H7 (cell line): Measurements from ENCODE around the gene GNL3L. TPM values are rescaled to one million over a fixed set of nuclear protein-coding genes. Genes with fewer than 3 reads are reported as not detected.
"Not testable (repeated sequence)": the region's sequence is repeated elsewhere in the genome, so short reads cannot be mapped to it uniquely, and the experiment has no call there.

ENCODE experiments used
- DNase-seq: peaks from one replicate; pipeline ENCODE4 v3.0.0; 2012
- H3K27me3 ChIP-seq: 2 replicates; pipeline ENCODE4 v1.6.0; 2011; ENCODE audit warnings: mild to moderate bottlenecking, low read length; ENCODE audit not compliant: control insufficient read depth, insufficient read depth
- H3K36me3 ChIP-seq: replicated peaks from 2 replicates; pipeline ENCODE4 v1.5.1; 2011; ENCODE audit warnings: low read length; ENCODE audit not compliant: control insufficient read depth, insufficient read depth
- H3K4me3 ChIP-seq: 2 replicates; pipeline ENCODE4 v1.5.1; 2011; ENCODE audit warnings: low read depth, mild to moderate bottlenecking, control low read depth, low read length, moderate library complexity; ENCODE audit not compliant: insufficient read depth
- total RNA-seq: library from RNA; depleted of rRNA; stranded (reverse); fragments of >200 nt; shearing (Covaris generic); gene quantifications from 2 replicates; pipeline ENCODE4 v1.2.3, GENCODE V29; 2014

The GNL3L gene
- total RNA-seq, 1 experiment from 2014 or later: 31.9 TPM

DNA sequence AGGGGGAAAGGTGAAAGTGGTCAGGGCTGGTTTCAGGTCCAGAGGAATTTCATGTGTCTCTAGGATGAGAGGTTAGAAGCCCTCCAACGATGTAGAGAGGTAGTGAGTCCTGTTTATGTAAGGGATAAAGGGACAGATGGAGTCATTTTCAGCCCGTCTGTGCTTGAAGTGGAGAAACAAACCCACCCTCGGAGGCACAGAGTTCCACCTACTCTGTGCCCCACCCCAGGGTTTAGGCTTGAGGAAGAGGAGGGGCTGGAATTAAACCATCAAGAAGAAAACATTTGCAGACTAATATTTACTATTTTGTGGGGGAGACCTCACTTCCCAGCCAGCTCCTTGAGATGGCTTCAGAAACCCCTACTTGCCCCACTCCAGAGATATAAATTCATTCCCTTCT is 868 bp upstream of the GNL3L start:
- no peak for DNase-seq
- H3K27me3 ChIP-seq: no peaks in the 10 kb centered on the region
- H3K4me3 ChIP-seq: peak overlapping the region; percentile 55; the same call in 1 of the 2 replicates
- H3K36me3 ChIP-seq: no peaks in the 10 kb centered on the region; the same call in none of the 2 replicates

- no peaks in the 10 kb centered on the region; the same call in none of the 2 replicates for H3K36me3 ChIP-seq
- H3K4me3 ChIP-seq: peak overlapping the region; percentile 63
- no peak for DNase-seq
- H3K27me3 ChIP-seq: no peaks in the 10 kb centered on the region
Observed at GRCh38 chrX:54530357-54530900, 410 bp downstream of the GNL3L start.

DNA sequence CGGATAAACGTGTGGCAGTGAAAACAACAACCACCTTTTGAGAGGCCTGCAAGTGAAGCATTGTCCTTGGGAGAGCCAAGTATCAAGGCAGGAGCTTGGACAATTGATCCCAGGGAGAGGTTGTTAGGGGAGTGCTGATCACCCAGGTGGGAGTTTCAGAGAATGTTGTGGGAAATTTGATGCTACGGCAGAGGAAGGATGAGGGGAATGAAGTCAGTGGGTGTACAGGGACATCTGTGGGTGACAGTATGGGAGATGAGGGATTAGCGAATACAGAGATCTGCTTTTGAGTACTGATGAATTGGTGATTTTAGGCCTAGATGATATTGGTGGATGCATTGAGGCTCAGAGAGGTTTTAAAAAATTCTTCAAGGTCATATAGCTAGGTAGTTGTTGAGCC is 4.3 kb downstream of the GNL3L start:
- H3K36me3 ChIP-seq: peaks cover 4% of the 10 kb centered on the region
- H3K4me3 ChIP-seq: no peak overlapping the region
- no peaks in the 10 kb centered on the region for H3K27me3 ChIP-seq
- no peak for DNase-seq

- H3K36me3 ChIP-seq: peaks cover 22% of the 10 kb centered on the region
- H3K27me3 ChIP-seq: no peaks in the 10 kb centered on the region
- H3K4me3 ChIP-seq: no peak overlapping the region
- no peak for DNase-seq
Observed at GRCh38 chrX:54540289-54540688, 10.3 kb downstream of the GNL3L start.

GRCh38 chrX:54542239-54542638 is 12.2 kb downstream of the GNL3L start:
- not testable (repeated sequence) for H3K4me3 ChIP-seq, H3K27me3 ChIP-seq, DNase-seq
- H3K36me3 ChIP-seq: peaks cover 23% of the 10 kb centered on the region

DNA sequence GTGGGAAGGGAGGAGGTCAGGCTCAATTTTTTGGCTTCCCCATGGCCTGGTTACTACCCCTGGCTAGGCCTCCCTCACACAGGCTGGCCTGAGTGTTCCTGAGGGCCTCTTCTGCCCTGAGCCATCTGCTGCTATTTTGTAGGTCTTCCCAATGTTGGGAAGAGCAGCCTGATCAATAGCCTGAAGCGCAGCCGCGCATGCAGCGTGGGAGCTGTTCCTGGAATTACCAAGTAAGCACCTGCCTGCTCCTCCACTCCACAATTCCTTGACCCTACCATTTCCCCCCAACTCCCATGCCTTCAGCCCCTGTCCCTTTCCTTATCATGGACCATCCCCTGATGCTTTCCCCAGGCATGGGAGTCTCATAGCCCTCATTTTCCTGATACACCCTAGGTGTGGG is 20.8 kb downstream of the GNL3L start:
- no peak for DNase-seq
- no peaks in the 10 kb centered on the region for H3K27me3 ChIP-seq
- H3K4me3 ChIP-seq: no peak overlapping the region
- peaks cover 35% of the 10 kb centered on the region for H3K36me3 ChIP-seq

DNA sequence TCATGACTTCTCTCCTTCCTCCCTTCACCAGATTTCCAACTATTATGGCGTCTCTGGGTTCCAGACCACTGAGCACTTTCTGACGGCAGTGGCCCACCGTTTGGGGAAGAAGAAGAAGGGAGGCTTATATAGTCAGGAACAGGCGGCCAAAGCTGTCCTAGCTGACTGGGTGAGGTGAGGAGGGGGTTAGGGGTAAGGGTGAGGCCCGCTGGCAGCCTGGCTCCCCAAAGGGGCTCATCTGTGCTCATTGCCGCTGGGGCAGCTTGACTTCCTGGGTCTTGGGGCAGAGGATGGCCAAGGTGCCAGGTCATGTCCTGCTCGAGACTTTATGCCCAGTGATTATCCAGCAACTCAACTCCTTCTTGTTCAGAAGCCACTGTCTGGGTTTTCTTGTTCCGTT is 21.8 kb downstream of the GNL3L start:
- DNase-seq: no peak
- H3K27me3 ChIP-seq: no peaks in the 10 kb centered on the region
- peaks cover 34% of the 10 kb centered on the region for H3K36me3 ChIP-seq
- no peak overlapping the region for H3K4me3 ChIP-seq

- H3K4me3 ChIP-seq, H3K27me3 ChIP-seq, DNase-seq: not testable (repeated sequence)
- H3K36me3 ChIP-seq: peaks cover 30% of the 10 kb centered on the region
Observed at GRCh38 chrX:54555006-54555405, 25.0 kb downstream of the GNL3L start.

DNA sequence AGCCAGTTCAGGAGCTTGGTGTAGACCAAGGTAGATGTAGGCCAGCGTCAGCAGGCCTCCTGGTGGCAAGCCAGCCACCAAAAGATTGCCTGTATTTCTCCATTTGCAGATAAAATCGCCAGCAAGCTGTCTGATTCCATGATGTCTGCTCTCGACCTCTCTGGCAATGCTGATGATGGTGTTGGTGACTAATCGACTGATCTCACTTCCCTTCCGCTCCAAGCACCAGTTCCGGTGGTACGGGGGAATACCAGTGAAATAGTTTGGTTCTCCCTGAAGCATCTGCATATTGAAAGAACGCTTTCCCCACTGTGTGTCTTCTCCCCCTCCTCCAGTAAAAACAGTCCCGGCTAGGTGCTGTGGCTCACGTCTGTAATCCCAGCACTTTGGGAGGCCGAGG is 30.4 kb downstream of the GNL3L start:
- no peaks in the 10 kb centered on the region for H3K27me3 ChIP-seq

GRCh38 chrX:54561622-54562021 is 31.6 kb downstream of the GNL3L start:
- no peak for DNase-seq
- Histone ChIP-seq H3K36me3 (peaks cover 21% of the 10 kb centered on the region), H3K4me3 (no peak overlapping the region), H3K27me3 (no peaks in the 10 kb centered on the region)

More for the DNA sequence above, 30.4 kb downstream of the GNL3L start:
- no peak overlapping the region for H3K4me3 ChIP-seq
- peaks cover 21% of the 10 kb centered on the region for H3K36me3 ChIP-seq
- DNase-seq: no peak

DNA sequence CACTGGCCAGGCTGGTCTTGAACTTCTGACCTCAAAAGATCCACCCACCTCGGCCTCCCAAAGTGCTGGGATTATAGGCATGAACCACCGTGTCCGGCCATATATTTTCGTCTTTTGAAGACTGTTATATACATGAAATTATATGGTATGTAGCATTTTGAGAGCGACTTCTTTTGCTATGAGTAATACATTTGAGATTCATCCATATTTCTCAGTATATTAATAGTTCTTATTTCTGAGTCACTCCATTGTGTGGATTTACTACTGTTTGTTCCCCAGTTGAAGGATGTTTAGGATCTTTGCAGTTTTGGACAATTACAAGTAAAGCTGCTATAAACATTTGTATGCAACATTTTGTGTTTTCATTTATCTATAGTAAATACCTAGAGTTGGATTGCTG is 34.9 kb downstream of the GNL3L start:
- no peak for DNase-seq

DNA sequence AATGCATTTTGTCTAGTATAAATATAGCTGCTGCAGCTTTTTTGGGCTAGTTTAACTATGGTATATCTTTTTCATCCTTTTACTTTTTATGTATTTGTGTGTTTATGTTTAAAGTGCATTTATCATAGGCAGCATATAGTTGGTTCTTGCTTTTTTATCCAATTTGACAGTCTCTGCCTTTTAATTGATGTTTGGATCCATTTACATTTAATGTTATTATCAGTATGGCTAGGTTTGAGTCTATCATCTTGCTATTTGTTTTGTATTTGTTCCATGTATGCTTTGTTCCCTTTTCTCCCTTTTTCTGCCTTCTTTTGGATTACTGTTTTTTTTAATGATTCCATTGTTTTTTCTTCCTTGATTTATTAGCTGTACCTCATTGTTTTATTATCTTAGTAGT is 40.3 kb downstream of the GNL3L start:
- no peak for DNase-seq
- H3K27me3 ChIP-seq: no peaks in the 10 kb centered on the region
- H3K36me3 ChIP-seq: no peaks in the 10 kb centered on the region
- H3K4me3 ChIP-seq: no peak overlapping the region

More for the DNA sequence above, 34.9 kb downstream of the GNL3L start:
- no peaks in the 10 kb centered on the region for H3K27me3 ChIP-seq
- peaks cover 11% of the 10 kb centered on the region for H3K36me3 ChIP-seq
- no peak overlapping the region for H3K4me3 ChIP-seq

DNA sequence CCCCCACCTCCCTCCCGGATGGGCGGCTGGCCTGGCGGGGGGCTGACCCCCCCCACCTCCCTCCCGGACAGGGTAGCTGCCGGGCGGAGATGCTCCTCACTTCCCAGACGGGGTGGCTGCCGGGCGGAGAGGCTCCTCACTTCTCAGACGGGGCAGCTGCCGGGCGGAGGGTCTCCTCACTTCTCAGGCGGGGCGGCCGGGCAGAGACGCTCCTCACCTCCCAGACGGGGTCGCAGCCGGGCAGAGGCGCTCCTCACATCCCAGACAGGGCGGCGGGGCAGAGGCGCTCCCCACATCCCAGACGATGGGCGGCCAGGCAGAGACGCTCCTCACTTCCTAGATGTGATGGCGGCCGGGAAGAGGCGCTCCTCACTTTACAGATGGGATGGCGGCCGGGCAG is 42.6 kb downstream of the GNL3L start:
- not testable (repeated sequence) for H3K4me3 ChIP-seq, H3K27me3 ChIP-seq, DNase-seq, H3K36me3 ChIP-seq

- Histone ChIP-seq H3K27me3 (no peaks in the 10 kb centered on the region), H3K36me3 (no peaks in the 10 kb centered on the region), H3K4me3 (no peak overlapping the region)
- DNase-seq: no peak
Observed at GRCh38 chrX:54597728-54598127, 67.7 kb downstream of the GNL3L start.

DNA sequence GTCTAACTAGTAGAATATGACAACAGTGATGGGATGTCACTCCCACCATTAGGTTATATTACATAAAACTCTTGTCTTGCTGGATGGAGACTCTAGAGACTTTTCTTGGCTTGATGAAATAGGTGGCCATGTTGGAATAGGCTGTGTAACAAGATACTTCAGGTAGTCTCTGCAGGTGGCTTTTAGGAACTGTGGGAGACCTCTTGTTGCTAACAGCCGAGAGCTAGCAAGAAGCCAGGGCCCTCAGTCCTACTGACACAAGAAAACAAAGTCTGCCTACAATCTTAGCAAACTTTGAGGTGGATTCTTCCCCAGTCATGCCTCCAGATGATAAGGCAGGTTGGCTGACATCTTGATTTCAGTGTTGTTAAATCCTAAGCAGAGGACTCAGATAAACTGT is 72.5 kb downstream of the GNL3L start:
- no peak overlapping the region for H3K4me3 ChIP-seq
- H3K36me3 ChIP-seq: no peaks in the 10 kb centered on the region
- peak; percentile 12 for DNase-seq
- no peaks in the 10 kb centered on the region for H3K27me3 ChIP-seq
